Panc1 (cell line): ENCODE results near the gene MTCH1. TPM values are rescaled to one million over a fixed set of nuclear protein-coding genes. Genes with fewer than 3 reads are reported as not detected.

Experiments
- ATAC-seq: fragments of 200-7000 bp; cut with Tn5 transposase; 2 replicates; pipeline ENCODE4 v1.9.1; 2020; ENCODE audit warnings: mild to moderate bottlenecking, moderate library complexity
- BruUV-seq: library from RNA; stranded (reverse); fragments of 400-500 nt; replicated peaks from 2 replicates; lab custom pipeline; 2021; lab: Mats Ljungman, UMichigan
- CTCF ChIA-PET: fragments of 300-600 bp; sonication (Branson Sonifier 250); formaldehyde crosslinking; loops from one replicate; lab custom pipeline; 2022; ENCODE audit warnings: antibody characterized with exemption; lab: Charles Lee
- POLR2A ChIA-PET: fragments of 300-600 bp; sonication (Branson Sonifier 250); formaldehyde crosslinking; loops from one replicate; lab custom pipeline; 2022; ENCODE audit warnings: antibody characterized with exemption; lab: Charles Lee
- DNase-seq: peaks from one replicate; pipeline ENCODE4 v3.0.0-alpha.2; 2010; ENCODE audit warnings: low read depth, low spot score
- H3K27ac ChIP-seq: 2 replicates; pipeline ENCODE4 v1.5.1; 2011; ENCODE audit warnings: mild to moderate bottlenecking, low read length, inconsistent platforms
- H3K27me3 ChIP-seq: fragments of 200-500 bp; sonication (Bioruptor generic); 2 replicates; pipeline ENCODE4 v1.6.0; 2014; ENCODE audit warnings: low read length, inconsistent platforms; ENCODE audit not compliant: control insufficient read depth, insufficient read depth
- H3K36me3 ChIP-seq: fragments of 200-500 bp; sonication (Bioruptor generic); 2 replicates; pipeline ENCODE4 v1.5.1; 2014; ENCODE audit warnings: inconsistent platforms, mild to moderate bottlenecking, low read length, moderate library complexity; ENCODE audit not compliant: control insufficient read depth, insufficient read depth
- H3K4me1 ChIP-seq: 2 replicates; pipeline ENCODE4 v1.5.1; 2011; ENCODE audit warnings: inconsistent platforms, mild to moderate bottlenecking, low read length, moderate library complexity; ENCODE audit not compliant: control insufficient read depth, insufficient read depth
- H3K4me3 ChIP-seq, 2 experiments: 2 replicates each; pipeline ENCODE4 v1.5.1; 2011 to 2012; ENCODE audit warnings: low read depth in 2 of 2, low read length in 2 of 2, mild to moderate bottlenecking in 2 of 2, inconsistent platforms in 1 of 2, moderate library complexity in 1 of 2
- H3K9me3 ChIP-seq: fragments of 200-500 bp; sonication (Bioruptor generic); 2 replicates; pipeline ENCODE4 v1.5.1; 2014; ENCODE audit warnings: low read depth, mild to moderate bottlenecking, inconsistent platforms, low read length, moderate library complexity; ENCODE audit not compliant: control insufficient read depth, insufficient read depth
- POLR2AphosphoS5 ChIP-seq: IDR thresholded peaks from 2 replicates; pipeline ENCODE4 v1.6.1; 2012; ENCODE audit warnings: mild to moderate bottlenecking, low read depth, low read length, moderate library complexity
- SIN3A ChIP-seq: IDR thresholded peaks from 2 replicates; pipeline ENCODE4 v1.6.1; 2012; ENCODE audit warnings: low read depth, mild to moderate bottlenecking, low read length, moderate library complexity, borderline replicate concordance; ENCODE audit not compliant: insufficient read depth
- TCF7L2 ChIP-seq: IDR thresholded peaks from 2 replicates; pipeline ENCODE4 v1.6.1; 2011; ENCODE audit warnings: mild to moderate bottlenecking, low read depth, low read length, inconsistent platforms
- in situ Hi-C: cut with HindIII; loops from 2 replicates; pipeline ENCODE4 v1.10.0; 2016; ENCODE audit warnings: low sequenced_read_pairs, low pct_unique_long_range_greater_than_20kb
- intact Hi-C: fragments of 100-400 bp; cut with micrococcal nuclease; formaldehyde crosslinking; loops from one replicate; pipeline ENCODE4 v1.10.0; 2022; ENCODE audit not compliant: unreplicated experiment
- total RNA-seq: library from RNA; stranded (reverse); gene quantifications from one replicate; pipeline ENCODE4 v1.2.1, GENCODE V29; 2021; ENCODE audit not compliant: unreplicated experiment
- TF ChIP-seq, protein P1 (sequence below): fragments of 450-650 bp; IDR thresholded peaks from 2 replicates; pipeline ENCODE4 v1.5.1; 2017; ENCODE audit warnings: mild to moderate bottlenecking
- TF ChIP-seq, protein P2 (sequence below), 2 experiments: IDR thresholded peaks; 2 replicates each; pipeline ENCODE4 v1.6.1; 2011 to 2012; ENCODE audit warnings: low read depth in 2 of 2, control low read depth in 1 of 2, low read length in 1 of 2, mild to moderate bottlenecking in 1 of 2, moderate library complexity in 1 of 2; ENCODE audit not compliant: insufficient read depth in 1 of 2

MTCH1 gene
- total RNA-seq, 1 experiment from 2014 or later = 223 TPM

DNA sequence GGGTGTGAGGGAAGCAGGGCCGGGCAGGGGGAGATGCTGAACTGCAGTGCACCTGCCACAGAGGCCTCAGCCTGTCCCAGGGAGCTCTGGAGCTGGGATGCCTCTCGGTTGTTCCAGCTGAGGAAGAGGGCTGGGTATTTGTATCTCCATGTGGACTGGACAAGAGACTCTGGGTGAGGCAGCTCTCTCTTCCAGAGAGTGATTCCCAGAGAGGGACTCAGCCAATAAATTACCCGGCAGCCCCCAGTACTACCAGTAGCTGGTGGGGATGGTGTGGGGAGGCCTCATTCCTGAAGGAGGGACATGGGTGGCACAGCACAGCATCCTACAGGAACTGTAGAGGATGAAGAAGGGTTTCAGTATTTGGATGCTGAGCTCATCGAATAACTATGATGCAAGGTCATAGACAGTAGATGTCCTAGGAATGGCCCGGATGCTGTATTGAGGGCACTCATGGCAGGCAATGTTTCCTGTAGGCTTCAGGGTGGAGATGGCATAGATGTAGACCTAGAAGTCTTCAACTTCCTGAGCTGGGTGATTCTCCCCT, 20.9 kb upstream of the MTCH1 start:
- DNase-seq = no peak
- ATAC-seq = no peak
- no TSS peak for BruUV-seq
- ChIA-PET CTCF (interaction anchor here (1.1 to 1.9 kb wide), 3 partner anchors 11 to 204 kb away, joined by 5 to 11 read pairs (median 7); no protein-coding TSS in a partner anchor), POLR2A (interaction anchor here (0.7 kb wide), 1 partner anchor 51 kb away, joined by 11 read pairs; no protein-coding TSS in a partner anchor)
- H3K27me3 ChIP-seq = no peaks in the 10 kb centered on the region
- H3K9me3 ChIP-seq = no peaks in the 10 kb centered on the region
- H3K27ac ChIP-seq = no peak overlapping the region
- intact Hi-C loops = no loop called here
- no peak overlapping the region for H3K4me3 ChIP-seq
- in situ Hi-C loops = no loop called here
- no peak for TF ChIP-seq TCF7L2
- TF ChIP-seq, protein P1, sequence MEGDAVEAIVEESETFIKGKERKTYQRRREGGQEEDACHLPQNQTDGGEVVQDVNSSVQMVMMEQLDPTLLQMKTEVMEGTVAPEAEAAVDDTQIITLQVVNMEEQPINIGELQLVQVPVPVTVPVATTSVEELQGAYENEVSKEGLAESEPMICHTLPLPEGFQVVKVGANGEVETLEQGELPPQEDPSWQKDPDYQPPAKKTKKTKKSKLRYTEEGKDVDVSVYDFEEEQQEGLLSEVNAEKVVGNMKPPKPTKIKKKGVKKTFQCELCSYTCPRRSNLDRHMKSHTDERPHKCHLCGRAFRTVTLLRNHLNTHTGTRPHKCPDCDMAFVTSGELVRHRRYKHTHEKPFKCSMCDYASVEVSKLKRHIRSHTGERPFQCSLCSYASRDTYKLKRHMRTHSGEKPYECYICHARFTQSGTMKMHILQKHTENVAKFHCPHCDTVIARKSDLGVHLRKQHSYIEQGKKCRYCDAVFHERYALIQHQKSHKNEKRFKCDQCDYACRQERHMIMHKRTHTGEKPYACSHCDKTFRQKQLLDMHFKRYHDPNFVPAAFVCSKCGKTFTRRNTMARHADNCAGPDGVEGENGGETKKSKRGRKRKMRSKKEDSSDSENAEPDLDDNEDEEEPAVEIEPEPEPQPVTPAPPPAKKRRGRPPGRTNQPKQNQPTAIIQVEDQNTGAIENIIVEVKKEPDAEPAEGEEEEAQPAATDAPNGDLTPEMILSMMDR = no peak
- TF ChIP-seq, protein P2, sequence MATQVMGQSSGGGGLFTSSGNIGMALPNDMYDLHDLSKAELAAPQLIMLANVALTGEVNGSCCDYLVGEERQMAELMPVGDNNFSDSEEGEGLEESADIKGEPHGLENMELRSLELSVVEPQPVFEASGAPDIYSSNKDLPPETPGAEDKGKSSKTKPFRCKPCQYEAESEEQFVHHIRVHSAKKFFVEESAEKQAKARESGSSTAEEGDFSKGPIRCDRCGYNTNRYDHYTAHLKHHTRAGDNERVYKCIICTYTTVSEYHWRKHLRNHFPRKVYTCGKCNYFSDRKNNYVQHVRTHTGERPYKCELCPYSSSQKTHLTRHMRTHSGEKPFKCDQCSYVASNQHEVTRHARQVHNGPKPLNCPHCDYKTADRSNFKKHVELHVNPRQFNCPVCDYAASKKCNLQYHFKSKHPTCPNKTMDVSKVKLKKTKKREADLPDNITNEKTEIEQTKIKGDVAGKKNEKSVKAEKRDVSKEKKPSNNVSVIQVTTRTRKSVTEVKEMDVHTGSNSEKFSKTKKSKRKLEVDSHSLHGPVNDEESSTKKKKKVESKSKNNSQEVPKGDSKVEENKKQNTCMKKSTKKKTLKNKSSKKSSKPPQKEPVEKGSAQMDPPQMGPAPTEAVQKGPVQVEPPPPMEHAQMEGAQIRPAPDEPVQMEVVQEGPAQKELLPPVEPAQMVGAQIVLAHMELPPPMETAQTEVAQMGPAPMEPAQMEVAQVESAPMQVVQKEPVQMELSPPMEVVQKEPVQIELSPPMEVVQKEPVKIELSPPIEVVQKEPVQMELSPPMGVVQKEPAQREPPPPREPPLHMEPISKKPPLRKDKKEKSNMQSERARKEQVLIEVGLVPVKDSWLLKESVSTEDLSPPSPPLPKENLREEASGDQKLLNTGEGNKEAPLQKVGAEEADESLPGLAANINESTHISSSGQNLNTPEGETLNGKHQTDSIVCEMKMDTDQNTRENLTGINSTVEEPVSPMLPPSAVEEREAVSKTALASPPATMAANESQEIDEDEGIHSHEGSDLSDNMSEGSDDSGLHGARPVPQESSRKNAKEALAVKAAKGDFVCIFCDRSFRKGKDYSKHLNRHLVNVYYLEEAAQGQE (IDR thresholded peaks at IDR 0.05; ENCODE audit: insufficient read depth in 1 of 2, low read depth in 2 of 2, low read length in 1 of 2) = no peak
- no peak for TF ChIP-seq POLR2AphosphoS5
- TF ChIP-seq SIN3A = no peak
- no peaks in the 10 kb centered on the region for H3K4me1 ChIP-seq
- H3K36me3 ChIP-seq = no peaks in the 10 kb centered on the region

DNA sequence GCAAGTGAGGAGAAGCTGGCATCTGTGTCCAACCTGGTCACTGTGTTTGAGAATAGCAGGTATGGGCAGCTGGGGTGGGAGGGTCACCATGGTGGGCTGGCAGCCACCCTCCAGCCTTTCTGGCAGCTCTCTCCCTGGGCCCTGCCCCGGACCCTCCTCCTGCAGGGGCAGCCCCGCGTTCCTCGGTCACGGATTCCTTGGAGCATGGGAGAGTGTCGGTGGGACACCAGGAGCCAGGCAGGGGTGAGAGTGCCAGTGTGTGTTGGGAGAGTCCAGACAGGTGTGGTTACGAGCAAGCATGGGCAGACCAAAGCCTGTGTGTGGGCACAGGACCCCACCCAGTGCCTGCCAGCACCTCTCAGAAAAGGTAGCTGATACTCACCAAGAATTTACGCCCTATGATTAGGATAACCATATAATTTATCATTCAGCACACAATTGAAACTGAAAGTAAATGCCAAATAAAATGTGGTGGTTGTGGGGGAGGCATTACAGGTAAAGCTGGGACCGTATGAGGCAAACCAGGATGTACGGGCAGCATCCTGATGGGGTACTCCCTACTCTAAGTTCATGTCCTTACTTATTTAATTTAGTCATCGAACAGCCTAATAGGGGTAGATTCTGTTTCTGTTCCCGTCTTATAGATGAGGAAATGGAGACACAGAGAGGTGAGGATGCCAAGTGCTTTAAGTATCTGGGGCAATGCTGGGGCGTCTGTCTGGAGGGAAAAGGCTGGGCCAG, 20.0 kb upstream of the MTCH1 start:
- Histone ChIP-seq H3K4me1 (no peaks in the 10 kb centered on the region), H3K36me3 (no peaks in the 10 kb centered on the region), H3K4me3 (no peak overlapping the region), H3K27ac (no peak overlapping the region), H3K27me3 (no peaks in the 10 kb centered on the region), H3K9me3 (no peaks in the 10 kb centered on the region)
- intact Hi-C loops = no loop called here
- TF ChIP-seq, protein P2 (IDR thresholded peaks at IDR 0.05; ENCODE audit: insufficient read depth in 1 of 2, low read depth in 2 of 2, low read length in 1 of 2) = no peak
- TF ChIP-seq, protein P1 = no peak
- no peak for TF ChIP-seq TCF7L2
- no peak for TF ChIP-seq POLR2AphosphoS5
- TF ChIP-seq SIN3A = no peak
- no peak for DNase-seq
- ChIA-PET CTCF (interaction anchor here (1.1 to 1.9 kb wide), 3 partner anchors 12 to 204 kb away, joined by 5 to 11 read pairs (median 7); no protein-coding TSS in a partner anchor), POLR2A (interaction anchor here (0.5 kb wide), 1 partner anchor 103 kb away, joined by 3 read pairs; no protein-coding TSS in a partner anchor)
- in situ Hi-C loops = no loop called here
- 0 out of 2 replicates have a peak, but pooled peaks have one; percentile 15 for ATAC-seq
- no TSS peak for BruUV-seq
